K562 (cell line): ENCODE results near the gene USHBP1. TPM values are rescaled to one million over a fixed set of nuclear protein-coding genes. Genes with fewer than 3 reads are reported as not detected.

ENCODE experiments used
- BACH1 ChIP-seq: fragments of 200-800 bp; sonication (Bioruptor generic); IDR thresholded peaks from 2 replicates; pipeline ENCODE4 v1.6.1; 2016; ENCODE audit warnings: missing genetic modification characterization, missing compliant biosample characterization
- CCAR2 ChIP-seq: fragments of 200-400 bp; formaldehyde crosslinking; IDR thresholded peaks from 2 replicates; pipeline ENCODE4 v1.6.1; 2017; ENCODE audit warnings: mild to moderate bottlenecking, low read depth, low read length
- DIDO1 ChIP-seq: fragments of 450-650 bp; IDR thresholded peaks from 2 replicates; pipeline ENCODE4 v1.6.1; 2016; ENCODE audit warnings: low read depth, missing biosample characterization, missing genetic modification characterization
- FOS ChIP-seq: IDR thresholded peaks from 3 replicates; pipeline ENCODE4 v1.6.1; 2011; ENCODE audit not compliant: insufficient read length; ENCODE audit errors: extremely low read depth
- FOXA1 ChIP-seq: fragments of 450-650 bp; IDR thresholded peaks from 2 replicates; pipeline ENCODE4 v1.6.1; 2016; ENCODE audit warnings: mild to moderate bottlenecking, borderline replicate concordance
- L3MBTL2 ChIP-seq: fragments of 450-650 bp; IDR thresholded peaks from 2 replicates; pipeline ENCODE4 v1.6.1; 2016; ENCODE audit warnings: mild to moderate bottlenecking, moderate library complexity
- MEF2A ChIP-seq: IDR thresholded peaks from 2 replicates; pipeline ENCODE4 v1.6.1; 2011; ENCODE audit warnings: low read depth, mild to moderate bottlenecking, low read length, moderate library complexity; ENCODE audit not compliant: control insufficient read depth
- NFIX ChIP-seq: fragments of 250-450 bp; sonication (Bioruptor Pico); IDR thresholded peaks from 2 replicates; pipeline ENCODE4 v1.4.0; 2020; ENCODE audit warnings: low read depth, mild to moderate bottlenecking, moderate library complexity
- NR2C2 ChIP-seq, 2 experiments: fragments of 200-800 bp in 1 of 2; sonication (Bioruptor generic) in 1 of 2; sonication (generic) in 1 of 2; formaldehyde crosslinking in 1 of 2; IDR thresholded peaks; 2 replicates each; pipeline versions ENCODE4 v1.6.1 to v1.8.0; 2016 to 2022; ENCODE audit warnings: mild to moderate bottlenecking in 1 of 2, missing compliant biosample characterization in 1 of 2, missing genetic modification characterization in 1 of 2, missing genetic modification reagents in 1 of 2
- POLR2AphosphoS2 ChIP-seq: IDR thresholded peaks from 2 replicates; pipeline ENCODE4 v1.6.1; 2012; ENCODE audit warnings: low read length, improper control_type of control experiment
- SOX6 ChIP-seq: fragments of 450-650 bp; IDR thresholded peaks from 2 replicates; pipeline ENCODE4 v1.6.1; 2014; ENCODE audit warnings: mild to moderate bottlenecking
- TCF15 ChIP-seq: fragments of 250-450 bp; sonication (Bioruptor Pico); IDR thresholded peaks from 2 replicates; pipeline ENCODE4 v1.8.0; 2022; ENCODE audit warnings: moderate library complexity, mild to moderate bottlenecking, inconsistent platforms
- XRCC4 ChIP-seq: IDR thresholded peaks from one replicate; pipeline ENCODE4 v1.6.1; 2011; ENCODE audit not compliant: insufficient read depth, insufficient read length; ENCODE audit errors: extremely low read depth
- ZNF384 ChIP-seq: IDR thresholded peaks from 2 replicates; pipeline ENCODE4 v1.6.1; 2012; ENCODE audit warnings: low read depth, low read length, improper control_type of control experiment
- ZZZ3 ChIP-seq: fragments of 450-650 bp; IDR thresholded peaks from 2 replicates; pipeline ENCODE4 v1.6.1; 2016; ENCODE audit warnings: antibody characterized with exemption, mild to moderate bottlenecking, moderate library complexity
- polyA plus RNA-seq, 8 experiments: library from polyadenylated mRNA; depleted of rRNA in 4 of 8; stranded (reverse) in 5 of 8; unstranded in 3 of 8; fragments of >200 nt; fragmentation: Nextera tagmentation in 2 of 8; fragmentation: Illumina TruSeq in 1 of 8; extraction: Ambion mirVana in 2 of 8; extraction: Trizol in 1 of 8; gene quantifications; 2 replicates each; pipeline versions ENCODE4 v1.2.1 to v1.2.3, GENCODE V29; 2011 to 2014; ENCODE audit warnings: inconsistent platforms in 1 of 8, missing spikeins in 1 of 8
- total RNA-seq, 7 experiments: library from RNA; depleted of rRNA in 6 of 7; stranded (reverse); fragments of >200 nt in 6 of 7; fragmentation: Illumina TruSeq in 2 of 7; extraction: Trizol in 2 of 7; gene quantifications; 2 replicates each; pipeline versions ENCODE4 v1.2.1 to v1.2.3, GENCODE V29; 2011 to 2021; ENCODE audit warnings: low replicate concordance in 1 of 7
- TF ChIP-seq, protein P1 (sequence below): fragments of 250-450 bp; sonication (Bioruptor Pico); IDR thresholded peaks from 2 replicates; pipeline ENCODE4 v1.4.0; 2020; ENCODE audit warnings: mild to moderate bottlenecking, moderate library complexity, borderline replicate concordance
- TF ChIP-seq, protein P2 (sequence below): sonication (generic); formaldehyde crosslinking; IDR thresholded peaks from 2 replicates; pipeline ENCODE4 v1.8.0; 2022; ENCODE audit warnings: mild to moderate bottlenecking, missing genetic modification reagents, borderline replicate concordance
- TF ChIP-seq, protein P3 (sequence below): fragments of 450-650 bp; IDR thresholded peaks from 2 replicates; pipeline ENCODE4 v1.7.1; 2018; ENCODE audit warnings: mild to moderate bottlenecking, low read depth; ENCODE audit not compliant: partially characterized antibody

Gene USHBP1
- total and polyA plus RNA-seq, 9 of the 15 experiments (the other 6 are each of a cell fraction or from before 2014, with no cell fraction given) = 0.03 to 0.10 (median 0.05) TPM; not detected in 5

- no peak; the same call in 1 of the 2 replicates for TF ChIP-seq BACH1 (tag)
- TF ChIP-seq, protein P1, sequence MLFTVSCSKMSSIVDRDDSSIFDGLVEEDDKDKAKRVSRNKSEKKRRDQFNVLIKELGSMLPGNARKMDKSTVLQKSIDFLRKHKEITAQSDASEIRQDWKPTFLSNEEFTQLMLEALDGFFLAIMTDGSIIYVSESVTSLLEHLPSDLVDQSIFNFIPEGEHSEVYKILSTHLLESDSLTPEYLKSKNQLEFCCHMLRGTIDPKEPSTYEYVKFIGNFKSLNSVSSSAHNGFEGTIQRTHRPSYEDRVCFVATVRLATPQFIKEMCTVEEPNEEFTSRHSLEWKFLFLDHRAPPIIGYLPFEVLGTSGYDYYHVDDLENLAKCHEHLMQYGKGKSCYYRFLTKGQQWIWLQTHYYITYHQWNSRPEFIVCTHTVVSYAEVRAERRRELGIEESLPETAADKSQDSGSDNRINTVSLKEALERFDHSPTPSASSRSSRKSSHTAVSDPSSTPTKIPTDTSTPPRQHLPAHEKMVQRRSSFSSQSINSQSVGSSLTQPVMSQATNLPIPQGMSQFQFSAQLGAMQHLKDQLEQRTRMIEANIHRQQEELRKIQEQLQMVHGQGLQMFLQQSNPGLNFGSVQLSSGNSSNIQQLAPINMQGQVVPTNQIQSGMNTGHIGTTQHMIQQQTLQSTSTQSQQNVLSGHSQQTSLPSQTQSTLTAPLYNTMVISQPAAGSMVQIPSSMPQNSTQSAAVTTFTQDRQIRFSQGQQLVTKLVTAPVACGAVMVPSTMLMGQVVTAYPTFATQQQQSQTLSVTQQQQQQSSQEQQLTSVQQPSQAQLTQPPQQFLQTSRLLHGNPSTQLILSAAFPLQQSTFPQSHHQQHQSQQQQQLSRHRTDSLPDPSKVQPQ (CRISPR knock-in tag) = no peak
- TF ChIP-seq NR2C2 (CRISPR knock-in tag; IDR thresholded peaks at IDR 0.05) = peak; percentile 84
- TF ChIP-seq NR2C2 (tag; IDR thresholded peaks at IDR 0.05) = peak; percentile 97
- TF ChIP-seq XRCC4 = no peak
- TF ChIP-seq, protein P2, sequence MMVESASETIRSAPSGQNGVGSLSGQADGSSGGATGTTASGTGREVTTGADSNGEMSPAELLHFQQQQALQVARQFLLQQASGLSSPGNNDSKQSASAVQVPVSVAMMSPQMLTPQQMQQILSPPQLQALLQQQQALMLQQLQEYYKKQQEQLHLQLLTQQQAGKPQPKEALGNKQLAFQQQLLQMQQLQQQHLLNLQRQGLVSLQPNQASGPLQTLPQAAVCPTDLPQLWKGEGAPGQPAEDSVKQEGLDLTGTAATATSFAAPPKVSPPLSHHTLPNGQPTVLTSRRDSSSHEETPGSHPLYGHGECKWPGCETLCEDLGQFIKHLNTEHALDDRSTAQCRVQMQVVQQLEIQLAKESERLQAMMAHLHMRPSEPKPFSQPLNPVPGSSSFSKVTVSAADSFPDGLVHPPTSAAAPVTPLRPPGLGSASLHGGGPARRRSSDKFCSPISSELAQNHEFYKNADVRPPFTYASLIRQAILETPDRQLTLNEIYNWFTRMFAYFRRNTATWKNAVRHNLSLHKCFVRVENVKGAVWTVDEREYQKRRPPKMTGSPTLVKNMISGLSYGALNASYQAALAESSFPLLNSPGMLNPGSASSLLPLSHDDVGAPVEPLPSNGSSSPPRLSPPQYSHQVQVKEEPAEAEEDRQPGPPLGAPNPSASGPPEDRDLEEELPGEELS (CRISPR knock-in tag) = peak; percentile 66; the same call in 1 of the 2 replicates
- TF ChIP-seq FOS = no peak
- TF ChIP-seq TCF15 = no peak
- 0 out of 2 replicates have a peak, but pooled peaks have one; percentile 53 for TF ChIP-seq SOX6
- TF ChIP-seq ZNF384 = 0 out of 2 replicates have a peak, but pooled peaks have one; percentile 2
- no peak for TF ChIP-seq FOXA1
- peak; percentile 86; the same call in 1 of the 2 replicates for TF ChIP-seq POLR2AphosphoS2
- TF ChIP-seq L3MBTL2 = peak; percentile 78
- no peak for TF ChIP-seq NFIX (CRISPR knock-in tag)
- no peak for TF ChIP-seq ZZZ3
- no peak for TF ChIP-seq CCAR2
- TF ChIP-seq, protein P3, sequence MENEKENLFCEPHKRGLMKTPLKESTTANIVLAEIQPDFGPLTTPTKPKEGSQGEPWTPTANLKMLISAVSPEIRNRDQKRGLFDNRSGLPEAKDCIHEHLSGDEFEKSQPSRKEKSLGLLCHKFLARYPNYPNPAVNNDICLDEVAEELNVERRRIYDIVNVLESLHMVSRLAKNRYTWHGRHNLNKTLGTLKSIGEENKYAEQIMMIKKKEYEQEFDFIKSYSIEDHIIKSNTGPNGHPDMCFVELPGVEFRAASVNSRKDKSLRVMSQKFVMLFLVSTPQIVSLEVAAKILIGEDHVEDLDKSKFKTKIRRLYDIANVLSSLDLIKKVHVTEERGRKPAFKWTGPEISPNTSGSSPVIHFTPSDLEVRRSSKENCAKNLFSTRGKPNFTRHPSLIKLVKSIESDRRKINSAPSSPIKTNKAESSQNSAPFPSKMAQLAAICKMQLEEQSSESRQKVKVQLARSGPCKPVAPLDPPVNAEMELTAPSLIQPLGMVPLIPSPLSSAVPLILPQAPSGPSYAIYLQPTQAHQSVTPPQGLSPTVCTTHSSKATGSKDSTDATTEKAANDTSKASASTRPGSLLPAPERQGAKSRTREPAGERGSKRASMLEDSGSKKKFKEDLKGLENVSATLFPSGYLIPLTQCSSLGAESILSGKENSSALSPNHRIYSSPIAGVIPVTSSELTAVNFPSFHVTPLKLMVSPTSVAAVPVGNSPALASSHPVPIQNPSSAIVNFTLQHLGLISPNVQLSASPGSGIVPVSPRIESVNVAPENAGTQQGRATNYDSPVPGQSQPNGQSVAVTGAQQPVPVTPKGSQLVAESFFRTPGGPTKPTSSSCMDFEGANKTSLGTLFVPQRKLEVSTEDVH = peak; percentile 98
- TF ChIP-seq DIDO1 (tag) = peak; percentile 75
- TF ChIP-seq MEF2A = no peak
Measured at GRCh38 chr19:17215127-17215971, 49.2 kb downstream of the USHBP1 start, which contains the start of gene USE1 (continued).
